HCT116 (cell line): ENCODE results near the gene CACNA1C. TPM values are rescaled to one million over a fixed set of nuclear protein-coding genes. Genes with fewer than 3 reads are reported as not detected.

Experiments used
- ATAC-seq: fragments of 200-7000 bp; cut with Tn5 transposase; 2 replicates; pipeline ENCODE4 v1.9.1; 2020; ENCODE audit warnings: mild to moderate bottlenecking, moderate library complexity
- BruUV-seq: library from RNA; stranded (reverse); fragments of 400-500 nt; replicated peaks from 2 replicates; lab custom pipeline; 2021; lab: Mats Ljungman, UMichigan
- CTCF ChIA-PET: fragments of 300-600 bp; sonication (Branson Sonifier 250); formaldehyde crosslinking; loops from one replicate; lab custom pipeline; 2021; ENCODE audit warnings: antibody characterized with exemption; lab: Charles Lee
- POLR2A ChIA-PET: fragments of 300-600, 350-600 bp; sonication (Branson Sonifier 250); formaldehyde crosslinking; loops from one replicate; lab custom pipeline; 2021; ENCODE audit warnings: antibody characterized with exemption; lab: Charles Lee
- RAD21 ChIA-PET, 2 experiments: fragments of 300-600 bp; sonication (Branson Sonifier 250); formaldehyde crosslinking; loops; one replicate each; lab custom pipeline; 2023; ENCODE audit warnings: low total read pairs in 2 of 2; ENCODE audit not compliant: uncharacterized antibody in 2 of 2, unreplicated experiment in 2 of 2, low non-redundant PET in 1 of 2; lab: Charles Lee
- DNase-seq: peaks from one replicate; pipeline ENCODE4 v3.0.0-alpha.2; 2010; ENCODE audit warnings: low read depth, low spot score
- H2AFZ ChIP-seq: fragments of 200-600 bp; shearing (Covaris generic), sonication (generic); 2 replicates; pipeline ENCODE4 v1.6.1; 2017; ENCODE audit warnings: low read depth, mixed run types, mixed read lengths, antibody characterized with exemption, low read length; ENCODE audit not compliant: poor library complexity, severe bottlenecking
- H3K27ac ChIP-seq: 2 replicates; pipeline ENCODE4 v1.5.1; 2012; ENCODE audit warnings: low read depth, low read length
- H3K27me3 ChIP-seq: fragments of 200-600 bp; sonication (generic); 2 replicates; pipeline ENCODE4 v1.6.1; 2016; ENCODE audit warnings: mixed run types, low read length, mixed read lengths; ENCODE audit not compliant: insufficient read depth
- H3K36me3 ChIP-seq, 2 experiments: fragments of 200-500 bp in 1 of 2; fragments of 200-600 bp in 1 of 2; sonication (Bioruptor generic) in 1 of 2; sonication (generic) in 1 of 2; 2 replicates each; pipeline versions ENCODE4 v1.5.1 to v1.6.1; 2014 to 2016; ENCODE audit warnings: low read length in 2 of 2, inconsistent platforms in 1 of 2, mixed read lengths in 1 of 2, mixed run types in 1 of 2; ENCODE audit not compliant: insufficient read depth in 2 of 2, control insufficient read depth in 1 of 2
- H3K4me1 ChIP-seq, 2 experiments: fragments of 200-600 bp in 1 of 2; sonication (generic) in 1 of 2; 2 replicates each; pipeline versions ENCODE4 v1.5.1 to v1.6.1; 2012 to 2017; ENCODE audit warnings: low read length in 2 of 2, inconsistent platforms in 1 of 2, mild to moderate bottlenecking in 1 of 2, mixed read lengths in 1 of 2, mixed run types in 1 of 2, moderate library complexity in 1 of 2; ENCODE audit not compliant: insufficient read depth in 2 of 2, control insufficient read depth in 1 of 2
- H3K4me2 ChIP-seq: fragments of 200-600 bp; sonication (generic); 2 replicates; pipeline ENCODE4 v1.6.1; 2017; ENCODE audit warnings: mixed run types, low read length, mixed read lengths
- H3K4me3 ChIP-seq, 2 experiments: fragments of 200-600 bp in 1 of 2; sonication (generic) in 1 of 2; replicated peaks in 1 of 2; 2 replicates each; pipeline ENCODE4 v1.5.1; 2011 to 2016; ENCODE audit warnings: low read length in 2 of 2, control low read depth in 1 of 2, low read depth in 1 of 2, mild to moderate bottlenecking in 1 of 2, mixed read lengths in 1 of 2, mixed run types in 1 of 2
- H3K79me2 ChIP-seq: fragments of 200-600 bp; sonication (generic); 2 replicates; pipeline ENCODE4 v1.6.1; 2017; ENCODE audit warnings: mild to moderate bottlenecking, mixed run types, low read length, moderate library complexity, mixed read lengths; ENCODE audit not compliant: insufficient read depth
- H3K9ac ChIP-seq: fragments of 200-600 bp; sonication (generic); 2 replicates; pipeline ENCODE4 v1.6.1; 2016; ENCODE audit warnings: low read length, mixed read lengths
- H3K9me2 ChIP-seq: fragments of 200-600 bp; sonication (generic), shearing (Covaris generic); 2 replicates; pipeline ENCODE4 v1.6.1; 2017; ENCODE audit warnings: mixed run types, mild to moderate bottlenecking, moderate library complexity; ENCODE audit not compliant: insufficient read depth
- H3K9me3 ChIP-seq, 2 experiments: fragments of 200-500 bp in 1 of 2; fragments of 200-600 bp in 1 of 2; sonication (Bioruptor generic) in 1 of 2; sonication (generic) in 1 of 2; 2 replicates each; pipeline ENCODE4 v1.6.1; 2014 to 2017; ENCODE audit warnings: low read length in 2 of 2, mixed read lengths in 2 of 2, inconsistent platforms in 1 of 2, low read depth in 1 of 2, mild to moderate bottlenecking in 1 of 2, mixed run types in 1 of 2, moderate library complexity in 1 of 2; ENCODE audit not compliant: control insufficient read depth in 1 of 2, insufficient read depth in 1 of 2
- H4K20me1 ChIP-seq: fragments of 200-600 bp; sonication (generic), shearing (Covaris generic); 2 replicates; pipeline ENCODE4 v1.6.1; 2017; ENCODE audit warnings: mixed run types, mild to moderate bottlenecking, moderate library complexity; ENCODE audit not compliant: insufficient read depth
- ATF3 ChIP-seq: IDR thresholded peaks from 2 replicates; pipeline ENCODE4 v1.6.1; 2012
- CBX3 ChIP-seq: IDR thresholded peaks from 2 replicates; pipeline ENCODE4 v1.6.1; 2012; ENCODE audit warnings: low read depth
- CEBPB ChIP-seq: IDR thresholded peaks from 2 replicates; pipeline ENCODE4 v1.6.1; 2012; ENCODE audit warnings: low read depth
- EGR1 ChIP-seq: IDR thresholded peaks from 2 replicates; pipeline ENCODE4 v1.6.1; 2012; ENCODE audit warnings: low read depth
- ELF1 ChIP-seq: IDR thresholded peaks from 2 replicates; pipeline ENCODE4 v1.6.1; 2012; ENCODE audit warnings: low read depth, borderline replicate concordance
- EZH2phosphoT487 ChIP-seq: fragments of 200-600 bp; IDR thresholded peaks from 2 replicates; pipeline ENCODE4 v1.6.1; 2018; ENCODE audit warnings: antibody characterized with exemption, borderline replicate concordance
- POLR2A ChIP-seq: IDR thresholded peaks from 2 replicates; pipeline ENCODE4 v1.7.0; 2011; ENCODE audit warnings: borderline replicate concordance; ENCODE audit not compliant: insufficient read depth, insufficient read length; ENCODE audit errors: extremely low read depth
- SIN3A ChIP-seq: IDR thresholded peaks from 2 replicates; pipeline ENCODE4 v1.6.1; 2012; ENCODE audit warnings: low read depth
- SRF ChIP-seq: IDR thresholded peaks from 2 replicates; pipeline ENCODE4 v1.6.1; 2012; ENCODE audit warnings: low read depth
- YY1 ChIP-seq: IDR thresholded peaks from 2 replicates; pipeline ENCODE4 v1.6.1; 2011; ENCODE audit warnings: low read length, low read depth, moderate library complexity, mild to moderate bottlenecking; ENCODE audit not compliant: insufficient replicate concordance; ENCODE audit errors: extremely low read depth
- ZBTB33 ChIP-seq: IDR thresholded peaks from 2 replicates; pipeline ENCODE4 v1.6.1; 2011; ENCODE audit warnings: mild to moderate bottlenecking, low read length, moderate library complexity; ENCODE audit not compliant: insufficient replicate concordance; ENCODE audit errors: extremely low read depth
- ZNF274 ChIP-seq: fragments of 200-500 bp; sonication (Bioruptor generic); IDR thresholded peaks from 2 replicates; pipeline ENCODE4 v1.6.1; 2014; ENCODE audit warnings: mild to moderate bottlenecking, low read depth, low read length, inconsistent platforms
- intact Hi-C: fragments of 100-400 bp; cut with micrococcal nuclease; formaldehyde crosslinking; loops from 2 replicates; pipeline ENCODE4 v1.10.0; 2022
- total RNA-seq: library from RNA; stranded (reverse); gene quantifications from one replicate; pipeline ENCODE4 v1.2.1, GENCODE V29; 2021; ENCODE audit not compliant: unreplicated experiment
- TF ChIP-seq, protein P1 (sequence below), 3 experiments: fragments of 200-600 bp in 1 of 3; sonication (generic) in 1 of 3; IDR thresholded peaks in 2 of 3; conservative IDR thresholded peaks in 1 of 3; 2 replicates each; pipeline ENCODE4 v1.5.1; 2012 to 2017; ENCODE audit warnings: low read depth in 2 of 3, low read length in 2 of 3, antibody characterized with exemption in 1 of 3, borderline replicate concordance in 1 of 3, control low read depth in 1 of 3, mild to moderate bottlenecking in 1 of 3, mixed read lengths in 1 of 3, mixed run types in 1 of 3, moderate library complexity in 1 of 3; ENCODE audit not compliant: insufficient read depth in 1 of 3
- TF ChIP-seq, protein P2 (sequence below): IDR thresholded peaks from 2 replicates; pipeline ENCODE4 v1.6.1; 2012

The CACNA1C gene
- total RNA-seq, 1 experiment from 2014 or later = 0.05 TPM

- DNase-seq = no peak
- TF ChIP-seq SIN3A (no peak), ELF1 (no peak), EZH2phosphoT487 (no peak), ZBTB33 (no peak), EGR1 (no peak), YY1 (no peak), CEBPB (no peak), ATF3 (no peak), SRF (no peak), ZNF274 (no peak), CBX3 (no peak), POLR2A (no peak)
- TF ChIP-seq, protein P1, sequence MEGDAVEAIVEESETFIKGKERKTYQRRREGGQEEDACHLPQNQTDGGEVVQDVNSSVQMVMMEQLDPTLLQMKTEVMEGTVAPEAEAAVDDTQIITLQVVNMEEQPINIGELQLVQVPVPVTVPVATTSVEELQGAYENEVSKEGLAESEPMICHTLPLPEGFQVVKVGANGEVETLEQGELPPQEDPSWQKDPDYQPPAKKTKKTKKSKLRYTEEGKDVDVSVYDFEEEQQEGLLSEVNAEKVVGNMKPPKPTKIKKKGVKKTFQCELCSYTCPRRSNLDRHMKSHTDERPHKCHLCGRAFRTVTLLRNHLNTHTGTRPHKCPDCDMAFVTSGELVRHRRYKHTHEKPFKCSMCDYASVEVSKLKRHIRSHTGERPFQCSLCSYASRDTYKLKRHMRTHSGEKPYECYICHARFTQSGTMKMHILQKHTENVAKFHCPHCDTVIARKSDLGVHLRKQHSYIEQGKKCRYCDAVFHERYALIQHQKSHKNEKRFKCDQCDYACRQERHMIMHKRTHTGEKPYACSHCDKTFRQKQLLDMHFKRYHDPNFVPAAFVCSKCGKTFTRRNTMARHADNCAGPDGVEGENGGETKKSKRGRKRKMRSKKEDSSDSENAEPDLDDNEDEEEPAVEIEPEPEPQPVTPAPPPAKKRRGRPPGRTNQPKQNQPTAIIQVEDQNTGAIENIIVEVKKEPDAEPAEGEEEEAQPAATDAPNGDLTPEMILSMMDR (IDR thresholded peaks at IDR 0.05 in 2 of 3, conservative IDR thresholded peaks at IDR 0.05 in 1 of 3; ENCODE audit: borderline replicate concordance in 1 of 3, insufficient read depth in 1 of 3, low read depth in 2 of 3, low read length in 2 of 3) = no peak
- TF ChIP-seq, protein P2, sequence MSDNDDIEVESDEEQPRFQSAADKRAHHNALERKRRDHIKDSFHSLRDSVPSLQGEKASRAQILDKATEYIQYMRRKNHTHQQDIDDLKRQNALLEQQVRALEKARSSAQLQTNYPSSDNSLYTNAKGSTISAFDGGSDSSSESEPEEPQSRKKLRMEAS = no peak
- Histone ChIP-seq H3K9me3 (peaks cover 5 to 6% of the 10 kb centered on the region in 2 experiments; a peak in 1 of 4 replicates), H3K9ac (no peak overlapping the region), H3K27me3 (peaks cover 4% of the 10 kb centered on the region; the same call in 1 of the 2 replicates), H3K27ac (no peak overlapping the region), H3K79me2 (no peaks in the 10 kb centered on the region), H3K4me1 (no peaks in the 10 kb centered on the region), H3K4me2 (no peak overlapping the region), H3K36me3 (no peaks in the 10 kb centered on the region), H4K20me1 (no peaks in the 10 kb centered on the region), H3K9me2 (no peaks in the 10 kb centered on the region), H2AFZ (no peak overlapping the region), H3K4me3 (no peak overlapping the region)
- no peak for ATAC-seq
- RAD21 ChIA-PET = no interaction called here
- CTCF ChIA-PET = no interaction called here
- BruUV-seq = no TSS peak
- POLR2A ChIA-PET = no interaction called here
- intact Hi-C loops = no loop called here
These were observed 259.4 kb downstream of the CACNA1C start for GRCh38 chr12:2312175-2312574.
